Astrocyte (in vitro differentiated cells and primary cell): ENCODE data around the gene NUP37. TPM values are rescaled to one million over a fixed set of nuclear protein-coding genes. Genes with fewer than 3 reads are reported as not detected.

Source experiments
- DNase-seq: peaks from one replicate; pipeline ENCODE4 v3.0.0-alpha.2; 2010; ENCODE audit warnings: low read depth
- FAIRE-seq: peaks from 2 replicates; lab custom pipeline; 2011; peaks lifted over from hg19 to GRCh38; lab: Jason Lieb, UNC
- H2AFZ ChIP-seq: 2 replicates; pipeline ENCODE4 v1.6.0; 2012; ENCODE audit warnings: low read depth, low read length, inconsistent platforms
- H3K27ac ChIP-seq: 2 replicates; pipeline ENCODE4 v1.5.1; 2011; ENCODE audit warnings: low read depth, low read length, inconsistent platforms
- H3K27me3 ChIP-seq: 2 replicates; pipeline ENCODE4 v1.6.0; 2011; ENCODE audit warnings: low read length, inconsistent platforms; ENCODE audit not compliant: insufficient read depth
- H3K36me3 ChIP-seq: 2 replicates; pipeline ENCODE4 v1.5.1; 2011; ENCODE audit warnings: low read length, inconsistent platforms; ENCODE audit not compliant: insufficient read depth
- H3K4me1 ChIP-seq: 2 replicates; pipeline ENCODE4 v1.5.1; 2011; ENCODE audit warnings: low read length, inconsistent platforms; ENCODE audit not compliant: insufficient read depth
- H3K4me2 ChIP-seq: 2 replicates; pipeline ENCODE4 v1.6.0; 2012; ENCODE audit warnings: low read length, inconsistent platforms
- H3K4me3 ChIP-seq: 2 replicates; pipeline ENCODE4 v1.5.1; 2011; ENCODE audit warnings: low read depth, mild to moderate bottlenecking, low read length, inconsistent platforms; ENCODE audit not compliant: insufficient read depth
- H3K79me2 ChIP-seq: 2 replicates; pipeline ENCODE4 v1.6.0; 2012; ENCODE audit warnings: mild to moderate bottlenecking, low read length, inconsistent platforms; ENCODE audit not compliant: insufficient read depth
- H3K9ac ChIP-seq: 2 replicates; pipeline ENCODE4 v1.6.0; 2012; ENCODE audit warnings: mild to moderate bottlenecking, low read length, inconsistent platforms
- H3K9me3 ChIP-seq: 2 replicates; pipeline ENCODE4 v1.5.1; 2012; ENCODE audit warnings: low read depth, mild to moderate bottlenecking, low read length, inconsistent platforms; ENCODE audit not compliant: insufficient read depth
- H4K20me1 ChIP-seq: 2 replicates; pipeline ENCODE4 v1.6.0; 2012; ENCODE audit warnings: low read length, inconsistent platforms; ENCODE audit not compliant: insufficient read depth
- H3K27ac Mint-ChIP-seq: one replicate; pipeline ENCODE4 v1.8.0; 2021; ENCODE audit warnings: mild to moderate bottlenecking, mixed read lengths; ENCODE audit not compliant: unreplicated experiment
- H3K27me3 Mint-ChIP-seq: one replicate; pipeline ENCODE4 v1.8.0; 2021; ENCODE audit warnings: low read depth, mixed read lengths; ENCODE audit not compliant: unreplicated experiment
- H3K36me3 Mint-ChIP-seq: one replicate; pipeline ENCODE4 v1.8.0; 2021; ENCODE audit warnings: low read depth, mixed read lengths; ENCODE audit not compliant: unreplicated experiment
- H3K4me1 Mint-ChIP-seq: one replicate; pipeline ENCODE4 v1.8.0; 2021; ENCODE audit warnings: low read depth, mixed read lengths; ENCODE audit not compliant: unreplicated experiment
- H3K4me3 Mint-ChIP-seq: one replicate; pipeline ENCODE4 v1.8.0; 2021; ENCODE audit warnings: mild to moderate bottlenecking, moderate library complexity, mixed read lengths; ENCODE audit not compliant: unreplicated experiment
- H3K9me3 Mint-ChIP-seq: one replicate; pipeline ENCODE4 v1.8.0; 2021; ENCODE audit warnings: mild to moderate bottlenecking, mixed read lengths; ENCODE audit not compliant: unreplicated experiment
- CTCF ChIP-seq: IDR thresholded peaks from 2 replicates; pipeline ENCODE4 v1.5.1; 2011; ENCODE audit warnings: low read depth, mild to moderate bottlenecking, inconsistent platforms, low read length, moderate library complexity; ENCODE audit not compliant: insufficient read depth
- EZH2 ChIP-seq: IDR thresholded peaks from 2 replicates; pipeline ENCODE4 v1.6.1; 2012; ENCODE audit warnings: mild to moderate bottlenecking, low read length, inconsistent platforms; ENCODE audit not compliant: insufficient read depth
- total RNA-seq: library from RNA; stranded (reverse); gene quantifications from 2 replicates; pipeline ENCODE4 v1.2.1, GENCODE V29; 2021

Gene NUP37
- total RNA-seq, 1 donor from 2014 or later = 23.1 TPM

DNA sequence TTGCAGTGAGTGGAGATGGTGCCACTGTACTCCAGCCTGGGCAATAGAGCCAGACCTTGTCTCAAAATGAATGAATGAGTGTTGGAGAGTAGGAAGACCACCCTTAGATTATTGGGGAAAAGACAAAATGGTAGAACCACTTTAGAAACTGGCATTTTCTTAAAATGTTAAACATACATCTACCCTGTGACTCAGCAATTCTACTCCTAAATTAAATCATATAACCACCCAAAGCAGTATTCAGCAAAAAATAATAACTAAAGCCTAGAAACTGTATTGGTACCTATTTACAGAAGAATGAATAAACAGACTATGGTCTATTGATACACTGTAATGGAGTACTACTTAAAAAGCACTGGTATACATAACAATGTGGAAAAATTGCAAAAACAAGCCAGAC lies 9.1 kb downstream of the NUP37 start:
- H3K36me3 Mint-ChIP-seq = peaks cover 17% of the 10 kb centered on the region

DNA sequence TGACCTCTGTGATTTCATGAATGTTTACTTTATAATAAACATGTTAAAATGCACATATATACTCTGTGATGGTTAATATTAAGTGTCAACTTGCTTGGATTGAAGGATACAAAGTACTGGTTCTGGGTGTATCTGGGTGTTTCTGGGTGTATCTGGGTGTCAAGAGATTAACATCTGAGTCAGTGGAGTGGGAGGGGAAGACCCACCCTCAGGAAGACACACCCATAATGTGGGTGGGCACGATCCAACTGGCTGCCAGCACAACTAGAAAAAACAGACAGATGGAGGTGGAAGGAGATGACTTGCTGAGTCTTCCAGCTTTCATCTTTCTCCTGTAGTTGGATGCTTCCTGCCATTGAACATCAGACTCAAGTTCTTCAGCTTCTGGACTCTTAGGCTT lies 11.9 kb downstream of the NUP37 start:
- no peaks in the 10 kb centered on the region for H3K4me1 Mint-ChIP-seq
- Histone ChIP-seq H2AFZ (no peak overlapping the region), H3K9me3 (peaks cover 3% of the 10 kb centered on the region), H3K4me1 (no peaks in the 10 kb centered on the region), H3K27ac (no peak overlapping the region), H3K9ac (no peak overlapping the region), H4K20me1 (no peaks in the 10 kb centered on the region), H3K4me2 (no peak overlapping the region), H3K36me3 (peaks cover 22% of the 10 kb centered on the region), H3K79me2 (no peaks in the 10 kb centered on the region), H3K27me3 (no peaks in the 10 kb centered on the region), H3K4me3 (no peak overlapping the region)
- no peak overlapping the region for H3K4me3 Mint-ChIP-seq
- peaks cover 24% of the 10 kb centered on the region for H3K36me3 Mint-ChIP-seq
- DNase-seq (no peak), FAIRE-seq (no peak)
- no peak overlapping the region for H3K27ac Mint-ChIP-seq
- H3K9me3 Mint-ChIP-seq = peaks cover 1% of the 10 kb centered on the region
- TF ChIP-seq CTCF (no peak), EZH2 (no peak)
- H3K27me3 Mint-ChIP-seq = no peaks in the 10 kb centered on the region

More for the DNA sequence above, 9.1 kb downstream of the NUP37 start:
- H4K20me1 ChIP-seq = no peaks in the 10 kb centered on the region
- H3K27me3 ChIP-seq = no peaks in the 10 kb centered on the region
- no peak overlapping the region for H2AFZ ChIP-seq
- no peak overlapping the region for H3K4me2 ChIP-seq
- Mint-ChIP-seq H3K9me3 (peaks cover 1% of the 10 kb centered on the region), H3K27me3 (no peaks in the 10 kb centered on the region), H3K27ac (no peak overlapping the region), H3K4me3 (no peak overlapping the region), H3K4me1 (no peaks in the 10 kb centered on the region)
- no peak for FAIRE-seq
- H3K4me1 ChIP-seq = no peaks in the 10 kb centered on the region
- no peaks in the 10 kb centered on the region for H3K79me2 ChIP-seq
- TF ChIP-seq EZH2 (no peak), CTCF (no peak)
- no peak overlapping the region for H3K27ac ChIP-seq
- no peak overlapping the region for H3K4me3 ChIP-seq
- H3K36me3 ChIP-seq = peaks cover 23% of the 10 kb centered on the region
- no peak for DNase-seq
- H3K9ac ChIP-seq = no peak overlapping the region
- H3K9me3 ChIP-seq = peaks cover 3% of the 10 kb centered on the region

- no peak overlapping the region for H3K27ac Mint-ChIP-seq
These were observed 13.0 kb downstream of the NUP37 start for GRCh38 chr12:102106905-102107304.

More at GRCh38 chr12:102106905-102107304, 13.0 kb downstream of the NUP37 start:
- Histone ChIP-seq H3K27ac (no peak overlapping the region), H2AFZ (no peak overlapping the region), H3K27me3 (no peaks in the 10 kb centered on the region), H3K4me3 (no peak overlapping the region), H3K9me3 (peaks cover 3% of the 10 kb centered on the region), H3K36me3 (peaks cover 22% of the 10 kb centered on the region), H4K20me1 (no peaks in the 10 kb centered on the region), H3K4me2 (no peak overlapping the region), H3K79me2 (no peaks in the 10 kb centered on the region), H3K9ac (no peak overlapping the region), H3K4me1 (no peaks in the 10 kb centered on the region)
- no peak for DNase-seq
- FAIRE-seq = no peak
- Mint-ChIP-seq H3K4me3 (no peak overlapping the region), H3K4me1 (no peaks in the 10 kb centered on the region), H3K9me3 (peaks cover 1% of the 10 kb centered on the region), H3K27me3 (no peaks in the 10 kb centered on the region), H3K36me3 (peaks cover 24% of the 10 kb centered on the region)
- TF ChIP-seq EZH2 = no peak
- no peak for TF ChIP-seq CTCF
